ENCODE data around the gene FBLN1.
"Not testable (repeated sequence)": the region's sequence is repeated elsewhere in the genome, so short reads cannot be mapped to it uniquely, and the experiment has no call there.

Gene FBLN1

DNA sequence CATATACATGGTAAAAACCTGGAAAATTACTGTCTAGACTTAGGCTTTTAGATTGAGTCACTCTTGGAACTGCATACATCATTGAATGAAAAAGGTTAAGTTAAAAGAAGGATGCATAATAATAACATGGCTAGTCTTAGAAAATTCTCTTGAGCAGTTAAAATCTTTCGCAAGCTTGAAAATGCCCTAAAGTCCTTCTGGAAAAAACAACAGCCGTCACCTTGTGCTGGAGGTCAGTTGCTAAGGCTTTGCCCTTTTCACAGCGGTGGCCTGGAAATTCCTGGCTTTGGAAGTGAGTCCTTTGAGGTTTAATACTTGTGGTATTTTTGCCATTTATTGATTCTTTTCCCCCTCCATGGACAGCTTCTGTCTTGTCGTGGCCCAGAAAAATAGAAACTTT lies 17.4 kb upstream of the FBLN1 start:
- ChIA-PET POLR2A (no interaction called here), CTCF (no interaction called here)
- no peak overlapping the region for H3K4me3 ChIP-seq (ENCODE audit: low read depth, low read length)
- TF ChIP-seq, protein P1, sequence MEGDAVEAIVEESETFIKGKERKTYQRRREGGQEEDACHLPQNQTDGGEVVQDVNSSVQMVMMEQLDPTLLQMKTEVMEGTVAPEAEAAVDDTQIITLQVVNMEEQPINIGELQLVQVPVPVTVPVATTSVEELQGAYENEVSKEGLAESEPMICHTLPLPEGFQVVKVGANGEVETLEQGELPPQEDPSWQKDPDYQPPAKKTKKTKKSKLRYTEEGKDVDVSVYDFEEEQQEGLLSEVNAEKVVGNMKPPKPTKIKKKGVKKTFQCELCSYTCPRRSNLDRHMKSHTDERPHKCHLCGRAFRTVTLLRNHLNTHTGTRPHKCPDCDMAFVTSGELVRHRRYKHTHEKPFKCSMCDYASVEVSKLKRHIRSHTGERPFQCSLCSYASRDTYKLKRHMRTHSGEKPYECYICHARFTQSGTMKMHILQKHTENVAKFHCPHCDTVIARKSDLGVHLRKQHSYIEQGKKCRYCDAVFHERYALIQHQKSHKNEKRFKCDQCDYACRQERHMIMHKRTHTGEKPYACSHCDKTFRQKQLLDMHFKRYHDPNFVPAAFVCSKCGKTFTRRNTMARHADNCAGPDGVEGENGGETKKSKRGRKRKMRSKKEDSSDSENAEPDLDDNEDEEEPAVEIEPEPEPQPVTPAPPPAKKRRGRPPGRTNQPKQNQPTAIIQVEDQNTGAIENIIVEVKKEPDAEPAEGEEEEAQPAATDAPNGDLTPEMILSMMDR (IDR thresholded peaks at IDR 0.05; ENCODE audit: insufficient read depth, low read length, missing control alignments): no peak
- DNase-seq (ENCODE audit: low read depth, low spot score): no peak

DNA sequence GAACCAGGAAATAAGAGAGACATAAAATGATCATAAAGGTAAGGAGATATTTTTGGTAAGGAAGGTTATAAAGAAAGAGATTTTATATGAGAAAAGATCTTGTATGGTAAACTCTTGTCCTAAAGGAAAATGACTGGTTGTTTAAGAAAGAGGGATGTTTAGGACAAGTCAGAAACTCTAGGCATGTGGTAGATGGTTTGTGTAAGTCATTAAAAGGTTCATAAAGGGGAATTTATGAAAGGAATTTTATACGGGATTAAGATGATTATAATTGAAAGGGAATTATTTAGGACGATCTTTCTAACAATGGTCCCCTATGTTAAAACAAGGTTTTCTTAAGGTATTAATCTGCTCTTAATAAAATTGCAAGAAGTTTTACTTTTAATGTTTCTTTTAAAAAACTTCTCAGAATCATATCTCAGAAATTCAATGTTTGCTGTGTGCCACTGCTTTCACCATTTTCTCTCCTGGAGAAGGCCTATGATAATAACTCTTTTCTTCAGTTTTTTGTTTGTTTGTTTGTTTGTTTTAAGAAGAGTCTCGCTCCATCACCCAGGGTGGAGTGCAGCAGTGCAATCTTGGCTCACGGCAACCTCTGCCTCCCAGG lies 13.8 kb upstream of the FBLN1 start:
- TF ChIP-seq, protein P1 (IDR thresholded peaks at IDR 0.05; ENCODE audit: insufficient read depth, low read length, missing control alignments): no peak
- no peak for DNase-seq (ENCODE audit: low read depth, low spot score)
- ChIA-PET POLR2A (no interaction called here), CTCF (no interaction called here)
- no peak overlapping the region for H3K4me3 ChIP-seq (ENCODE audit: low read depth, low read length)

DNA sequence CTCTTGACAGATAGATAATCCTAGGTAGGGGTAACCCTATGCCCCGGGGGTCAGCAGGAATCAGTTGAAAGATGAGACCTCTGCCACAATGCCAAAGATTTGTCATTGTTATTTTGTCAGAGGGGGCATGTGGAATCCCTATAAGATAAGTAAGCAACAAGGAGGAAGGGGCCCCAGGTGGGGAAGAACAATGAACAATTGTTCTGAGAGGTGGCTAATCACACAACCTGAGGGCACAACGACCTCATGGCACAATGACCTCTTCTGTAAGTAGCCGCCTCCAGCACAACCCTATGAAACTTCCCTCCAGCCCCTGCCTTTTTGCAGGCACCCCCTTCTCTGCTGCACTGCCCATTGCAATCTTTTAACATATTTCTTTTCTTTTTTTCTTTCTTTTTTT lies 11.8 kb upstream of the FBLN1 start:
- POLR2A ChIA-PET: no interaction called here
- CTCF ChIA-PET: interaction anchor here (1.2 to 1.6 kb wide), 2 partner anchors 20 to 63 kb away, joined by 4 read pairs; no protein-coding TSS in a partner anchor
- DNase-seq (ENCODE audit: low read depth, low spot score): no peak
- TF ChIP-seq, protein P1 (IDR thresholded peaks at IDR 0.05; ENCODE audit: insufficient read depth, low read length, missing control alignments): no peak
- H3K4me3 ChIP-seq (ENCODE audit: low read depth, low read length): no peak overlapping the region

DNA sequence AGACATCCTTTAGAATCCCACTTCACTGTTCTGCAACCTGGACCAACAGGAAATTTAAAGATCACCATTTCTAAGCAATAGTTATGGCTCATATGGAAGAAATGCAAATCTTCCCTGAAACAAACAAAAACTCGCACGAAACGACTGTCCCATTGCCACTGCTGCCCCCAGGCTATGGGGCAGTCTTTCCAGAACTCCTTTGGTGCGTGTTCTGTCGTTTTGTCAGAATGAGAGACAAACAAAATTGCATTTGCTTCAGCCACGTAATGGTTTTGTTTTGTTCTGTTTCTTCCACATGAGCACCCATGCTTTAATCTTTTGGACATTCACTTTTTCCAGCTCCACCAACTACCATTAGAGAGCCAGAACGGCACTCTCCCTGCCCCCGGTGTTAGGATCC lies 10.8 kb upstream of the FBLN1 start:
- CTCF ChIA-PET: interaction anchor here (1.2 to 2.6 kb wide), 5 partner anchors 11 to 62 kb away, joined by 3 to 9 read pairs (median 4); partner anchors contain the start of gene FBLN1
- POLR2A ChIA-PET: no interaction called here
- no peak for DNase-seq (ENCODE audit: low read depth, low spot score)
- H3K4me3 ChIP-seq (ENCODE audit: low read depth, low read length): no peak overlapping the region
- TF ChIP-seq, protein P1 (IDR thresholded peaks at IDR 0.05; ENCODE audit: insufficient read depth, low read length, missing control alignments): no peak

DNA sequence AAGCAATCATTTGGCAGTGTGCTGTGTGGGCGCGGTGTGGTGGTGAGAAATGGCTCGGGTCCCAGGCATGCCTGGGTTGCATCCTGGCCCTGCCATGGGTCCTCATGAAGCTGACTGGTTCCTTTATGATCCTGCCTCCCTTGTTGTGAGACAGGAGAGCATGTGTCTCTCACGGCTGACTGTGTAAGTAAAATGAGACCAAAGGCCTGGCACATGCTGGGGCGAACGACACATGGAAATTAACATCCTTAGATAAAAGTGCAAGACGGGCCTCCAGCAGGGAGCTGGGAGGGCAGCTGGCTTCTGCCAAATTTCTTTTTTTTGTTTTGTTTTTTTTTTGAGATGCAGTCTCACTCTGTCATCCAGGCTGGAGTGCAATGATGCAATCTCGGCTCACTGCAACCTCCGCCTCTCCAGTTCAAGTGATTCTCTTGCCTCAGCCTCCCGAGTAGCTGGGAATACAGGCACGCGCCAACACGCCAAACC lies 9.4 kb upstream of the FBLN1 start:
- DNase-seq (ENCODE audit: low read depth, low spot score): no peak
- TF ChIP-seq, protein P1 (IDR thresholded peaks at IDR 0.05; ENCODE audit: insufficient read depth, low read length, missing control alignments): no peak
- CTCF ChIA-PET: interaction anchor here (0.9 to 2.6 kb wide), 4 partner anchors 9 to 57 kb away, joined by 3 to 9 read pairs (median 4); partner anchors contain the start of gene FBLN1
- POLR2A ChIA-PET: no interaction called here
- H3K4me3 ChIP-seq (ENCODE audit: low read depth, low read length): no peak overlapping the region

DNA sequence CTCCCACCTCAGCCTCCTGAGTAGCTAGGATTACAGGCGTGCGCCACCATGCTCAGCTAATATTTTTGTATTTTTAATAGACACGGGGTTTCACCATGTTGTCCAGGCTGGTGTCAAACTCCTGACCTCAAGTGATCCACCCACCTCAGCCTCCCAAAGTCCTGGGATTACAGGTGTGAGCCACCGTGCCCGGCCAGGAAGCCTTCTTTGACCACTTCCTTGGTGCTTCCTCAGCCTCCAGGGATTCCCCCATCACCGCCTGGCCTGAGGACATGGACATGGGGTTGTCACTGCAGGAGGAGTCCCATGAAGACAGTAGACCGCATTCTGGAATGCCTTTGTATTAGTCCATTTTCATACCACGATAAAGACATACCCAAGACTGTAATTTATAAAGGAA lies 8.4 kb upstream of the FBLN1 start:
- DNase-seq (ENCODE audit: low read depth, low spot score); H3K4me3 ChIP-seq (ENCODE audit: low read depth, low read length); POLR2A ChIA-PET: not testable (repeated sequence)
- CTCF ChIA-PET: interaction anchor here (1.1 kb wide), 1 partner anchor 20 kb away, joined by 5 read pairs; no protein-coding TSS in a partner anchor

DNA sequence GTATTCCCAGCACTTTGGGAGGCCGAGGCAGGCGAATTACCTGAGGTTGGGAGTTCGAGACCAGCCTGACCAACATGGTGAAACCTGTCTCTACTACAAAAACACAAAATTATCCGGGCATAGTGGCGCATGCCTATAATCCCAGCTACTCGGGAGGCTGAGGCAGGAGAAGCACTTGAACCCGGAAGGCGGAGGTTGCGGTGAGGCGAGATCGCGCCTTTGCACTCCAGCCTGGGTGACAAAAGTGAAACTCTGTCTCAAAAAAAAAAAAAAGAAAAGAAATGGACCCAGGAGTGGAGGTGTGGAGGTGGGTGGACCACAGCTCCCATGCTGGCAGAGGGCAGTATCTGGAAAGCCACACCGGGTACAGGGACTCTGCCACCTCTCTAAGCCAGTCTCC lies 7.1 kb upstream of the FBLN1 start:
- CTCF ChIA-PET: interaction anchor here (0.6 kb wide), 1 partner anchor 22 kb away, joined by 3 read pairs; no protein-coding TSS in a partner anchor
- H3K4me3 ChIP-seq (ENCODE audit: low read depth, low read length); DNase-seq (ENCODE audit: low read depth, low spot score); POLR2A ChIA-PET: not testable (repeated sequence)

All from AG04449 (cell line).